Left hindlimb (tissue), 1 donor: ENCODE results near the gene COL4A1.

Experiments
- DNase-seq: peaks from one replicate; pipeline ENCODE4 v3.0.0-alpha.2; 2018

Gene COL4A1

GRCh38 chr13:110289174-110289573 is 17.8 kb downstream of the COL4A1 start:
- no peak for DNase-seq

- DNase-seq = no peak
Observed at GRCh38 chr13:110286833-110287819, 19.8 kb downstream of the COL4A1 start.

- DNase-seq = no peak
Observed at GRCh38 chr13:110285991-110286832, 20.7 kb downstream of the COL4A1 start.

DNA sequence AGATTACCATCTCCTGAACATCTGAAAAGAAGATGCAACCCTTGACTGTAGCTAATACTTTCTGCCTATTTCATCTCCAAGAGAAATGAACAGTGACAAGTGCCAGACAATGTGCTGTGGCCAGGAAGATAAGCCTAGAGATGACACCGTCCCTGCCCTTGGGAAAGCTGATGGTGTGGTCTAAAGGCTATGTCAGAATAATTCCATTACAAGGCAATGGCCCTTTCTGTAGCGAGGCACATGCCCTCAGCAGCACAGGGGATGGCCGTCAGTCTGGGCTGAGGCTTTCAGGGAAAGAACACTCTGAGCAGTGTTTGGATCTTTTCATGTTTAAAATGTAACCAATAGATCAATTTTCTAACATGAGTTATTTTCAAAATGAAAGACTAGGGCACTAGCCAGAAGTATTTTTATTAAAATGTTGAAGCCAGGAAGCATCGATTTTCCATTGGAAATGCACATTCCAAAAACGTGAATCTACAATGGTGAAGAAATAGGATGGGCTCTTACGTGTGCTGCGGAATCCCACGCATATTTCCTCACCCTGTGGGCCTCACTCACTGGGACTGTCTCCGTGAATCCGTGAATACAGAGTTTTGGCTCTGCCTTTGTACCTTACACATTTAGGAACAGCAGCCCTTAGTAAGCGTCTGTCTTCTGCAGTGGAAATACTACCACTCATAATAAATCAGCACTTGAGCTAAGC is 22.0 kb downstream of the COL4A1 start:
- DNase-seq = no peak

GRCh38 chr13:110283736-110284517 is 23.0 kb downstream of the COL4A1 start:
- DNase-seq = peak; percentile 59

GRCh38 chr13:110282316-110282841 is 24.6 kb downstream of the COL4A1 start:
- no peak for DNase-seq

DNA sequence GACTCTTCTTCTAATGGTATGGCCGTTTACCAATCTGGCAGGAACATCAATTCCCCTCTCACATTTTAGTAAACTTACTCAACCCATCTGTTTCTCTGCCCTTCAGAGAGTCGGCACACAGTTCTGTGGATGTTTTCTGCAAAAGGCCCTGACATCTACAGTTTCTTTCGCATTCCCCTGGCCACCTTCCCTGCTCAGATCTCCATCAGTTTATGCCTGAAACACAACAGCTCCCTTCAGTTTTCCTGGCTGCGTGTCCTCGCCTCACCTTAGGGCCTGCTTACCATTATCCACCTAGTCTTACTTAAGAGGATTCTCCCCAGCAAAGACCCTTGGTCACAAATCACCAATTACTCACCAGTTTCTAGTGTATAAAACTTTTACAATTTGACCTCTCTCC is 25.2 kb downstream of the COL4A1 start:
- no peak for DNase-seq

DNA sequence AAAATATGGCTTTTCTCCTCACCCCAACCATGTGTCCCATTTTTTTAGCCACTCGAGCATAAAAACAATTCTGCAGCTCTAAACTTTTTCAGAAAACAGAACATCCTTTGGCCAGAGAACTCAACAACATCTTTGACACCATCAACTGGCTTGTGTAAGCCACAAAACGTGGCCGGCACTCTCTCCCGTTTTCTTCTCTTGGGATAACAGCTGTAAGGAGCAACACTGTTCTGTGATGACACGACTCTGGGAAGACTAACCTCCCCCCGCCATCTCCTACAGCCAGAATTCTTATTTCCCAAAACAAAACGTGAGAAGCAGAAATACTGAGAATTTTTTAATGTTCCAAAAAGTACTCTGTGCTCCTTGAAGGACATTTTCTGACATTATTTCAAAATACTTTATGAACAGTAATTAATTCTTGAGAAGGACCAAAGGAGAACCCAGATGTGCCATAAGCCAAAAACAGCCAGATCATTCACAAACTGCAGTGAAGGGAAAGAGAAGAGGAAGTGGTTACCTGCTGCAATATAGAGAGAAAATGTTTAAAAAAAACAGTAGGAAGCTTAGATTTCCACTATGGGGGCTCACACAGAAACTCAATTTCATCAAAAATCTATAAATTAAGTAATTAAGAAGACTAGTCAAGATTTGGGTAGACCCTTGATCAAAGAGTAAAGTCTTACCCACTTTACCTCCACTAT is 25.8 kb downstream of the COL4A1 start:
- DNase-seq = no peak

DNA sequence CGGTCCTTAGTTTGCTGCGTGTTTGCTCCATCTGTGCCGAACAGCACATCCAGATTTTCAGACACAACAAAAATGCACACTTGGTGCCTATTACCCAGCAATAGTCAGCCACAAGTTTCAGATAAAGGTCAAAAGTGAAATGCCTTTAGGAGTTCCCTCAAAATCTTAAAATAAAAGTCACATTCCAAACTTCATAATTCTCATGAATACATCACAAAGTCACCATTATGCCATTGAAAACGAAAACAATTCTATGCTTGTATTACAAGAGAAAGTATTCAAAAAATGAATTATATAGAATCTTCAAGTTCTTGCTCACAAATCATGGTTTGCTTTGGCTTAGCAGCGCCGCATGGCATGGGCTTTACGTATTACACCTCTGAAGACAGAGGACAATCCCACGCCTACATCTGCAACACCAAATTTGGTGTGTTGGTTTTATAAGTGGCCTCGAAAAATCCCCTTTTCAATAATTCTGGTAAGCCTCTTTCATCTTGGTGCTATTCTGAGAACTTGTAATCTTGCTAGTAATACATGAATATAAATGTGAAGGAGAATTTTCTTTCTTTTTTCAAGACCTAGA is 26.6 kb downstream of the COL4A1 start:
- DNase-seq = no peak

DNA sequence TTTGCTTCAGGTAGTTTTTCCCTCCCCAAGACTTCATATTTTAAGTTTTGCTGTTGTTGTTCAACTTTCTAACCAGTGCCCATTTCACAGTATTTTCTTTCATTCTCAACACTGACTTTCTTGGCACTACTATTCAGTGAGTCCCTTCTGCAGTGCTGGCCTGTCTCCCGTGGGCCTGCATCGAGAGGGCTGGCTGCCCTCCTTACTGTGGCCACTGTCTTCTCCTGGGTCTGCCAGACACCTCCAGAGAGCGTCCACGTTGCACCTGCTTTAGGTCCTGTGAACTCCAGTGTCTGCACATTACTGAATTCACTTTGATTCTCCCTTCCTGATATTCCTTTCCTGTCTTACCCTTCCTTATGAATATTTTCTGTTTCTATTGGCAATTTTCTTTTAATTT is 27.3 kb downstream of the COL4A1 start:
- no peak for DNase-seq

DNA sequence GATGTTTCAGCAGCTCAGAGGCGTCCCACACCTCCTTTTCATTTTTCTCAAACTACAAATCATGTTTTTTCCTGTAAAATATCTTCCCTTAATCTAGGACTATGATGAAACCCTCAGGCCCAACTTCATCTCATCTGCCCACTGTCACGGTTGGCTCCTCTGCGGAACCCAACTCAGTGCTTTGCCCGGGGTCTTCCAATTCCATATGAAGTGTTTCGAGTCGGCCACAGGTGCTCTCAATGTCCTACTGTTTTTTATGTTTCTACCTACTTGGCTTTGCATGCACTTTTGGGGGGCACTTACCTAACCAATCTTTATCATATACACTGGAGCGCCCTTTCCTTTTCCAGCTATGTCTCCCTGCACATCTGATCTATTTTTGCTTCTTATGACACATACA is 28.1 kb downstream of the COL4A1 start:
- DNase-seq = no peak

GRCh38 chr13:110277357-110277975 is 29.5 kb downstream of the COL4A1 start:
- DNase-seq = no peak

DNA sequence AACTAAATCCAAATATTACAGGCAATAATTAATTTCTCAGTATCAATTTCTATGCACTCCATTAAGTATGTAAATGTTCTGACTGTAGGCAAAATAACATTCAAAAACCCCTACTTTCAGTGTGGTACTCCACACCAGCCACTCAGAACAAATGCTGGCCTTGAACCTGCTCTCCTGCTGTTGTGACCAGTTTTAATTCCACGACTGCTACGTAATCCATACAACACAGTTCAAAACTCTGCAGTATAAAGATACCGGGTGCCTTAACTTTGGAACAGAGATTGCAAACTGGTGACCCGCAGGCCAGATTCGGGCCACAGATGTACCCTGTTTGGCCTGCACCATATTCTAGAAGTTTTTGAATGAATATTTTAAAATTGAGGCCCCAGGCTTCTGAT is 30.4 kb downstream of the COL4A1 start:
- no peak for DNase-seq

DNA sequence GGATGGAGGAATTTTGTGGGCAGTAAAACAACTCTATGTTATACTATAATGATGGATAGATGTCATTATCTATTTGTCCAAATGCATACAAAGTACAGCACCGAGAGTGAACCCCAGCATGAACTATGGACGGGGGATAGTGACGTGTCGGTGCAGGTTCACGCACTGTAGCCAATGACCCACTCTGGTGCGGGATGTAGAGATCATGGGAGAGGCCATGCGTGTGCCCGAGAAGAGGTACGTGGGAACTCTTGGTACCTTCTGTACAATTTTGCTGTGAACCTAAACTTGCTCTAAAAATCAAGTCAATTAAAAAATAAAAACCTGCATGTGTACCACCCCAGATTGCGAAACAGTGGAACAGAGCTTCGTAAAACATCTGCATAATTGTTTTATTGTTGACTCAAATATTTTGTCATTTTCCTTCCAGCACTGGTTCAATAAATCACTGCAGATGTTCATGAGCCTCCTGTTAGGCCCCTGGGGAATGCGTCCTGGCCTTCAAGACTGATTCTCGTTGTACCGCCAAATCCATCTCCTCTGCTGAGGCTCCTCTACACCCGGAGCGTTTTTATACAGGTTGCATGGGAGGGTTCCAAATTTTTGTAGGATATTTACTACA is 30.9 kb downstream of the COL4A1 start:
- DNase-seq = no peak

DNA sequence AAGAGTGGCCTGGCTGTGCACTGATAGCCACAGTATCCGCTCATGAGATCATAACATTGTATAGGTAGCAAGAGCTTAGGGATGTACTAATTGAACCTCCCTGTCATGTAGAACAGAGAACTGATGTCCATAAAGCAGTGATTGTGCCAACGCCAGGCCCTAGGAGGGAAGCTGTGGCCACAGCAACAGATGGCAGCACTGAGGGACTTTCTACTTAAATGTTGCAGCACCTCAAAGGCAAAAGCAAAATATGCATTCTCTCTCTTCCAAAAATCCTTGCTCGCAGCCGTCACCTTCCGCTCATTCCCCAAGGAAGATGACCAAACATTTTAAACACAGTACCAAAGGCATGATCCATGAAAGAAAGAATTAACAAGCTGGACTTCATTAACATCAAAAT is 32.3 kb downstream of the COL4A1 start:
- no peak for DNase-seq

DNA sequence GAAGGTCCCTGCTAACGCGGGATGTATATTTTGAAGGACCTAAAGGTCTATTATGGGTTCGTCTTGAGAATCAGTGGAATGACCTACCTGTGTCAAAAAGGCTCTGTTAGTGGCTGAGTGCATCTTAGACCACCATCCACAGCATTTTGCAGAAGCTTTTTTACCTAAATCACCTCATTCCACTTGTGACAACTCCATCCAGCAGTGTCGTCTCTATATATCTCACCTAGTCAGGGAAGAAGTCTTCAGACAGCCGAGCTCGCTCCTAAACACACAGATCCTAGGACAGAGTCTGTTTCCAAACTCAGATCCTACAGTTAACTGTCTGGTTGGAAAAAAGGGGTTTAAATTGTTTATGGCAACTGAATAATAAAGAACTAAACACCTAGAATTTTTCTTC is 33.7 kb downstream of the COL4A1 start:
- no peak for DNase-seq

- no peak for DNase-seq
Observed at GRCh38 chr13:110272651-110273050, 34.3 kb downstream of the COL4A1 start.

DNA sequence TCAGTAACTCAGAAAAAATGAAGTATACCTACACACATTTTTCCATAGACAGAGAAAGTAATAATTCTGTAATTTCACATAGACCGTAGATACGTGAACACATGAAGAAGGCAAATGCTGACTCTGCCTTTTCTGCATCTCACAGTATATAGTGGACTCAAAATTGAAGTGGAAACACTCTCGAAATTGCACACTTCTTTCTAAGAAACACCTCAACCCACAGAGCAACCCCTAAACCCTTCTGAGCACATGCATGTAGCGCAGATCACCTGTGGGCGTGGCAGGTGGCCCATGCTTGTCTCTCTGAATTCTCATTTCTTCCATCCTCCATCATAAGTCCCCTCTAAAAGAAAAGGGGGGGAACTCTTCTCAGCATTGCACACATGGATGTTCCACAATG is 34.7 kb downstream of the COL4A1 start:
- DNase-seq = no peak

DNA sequence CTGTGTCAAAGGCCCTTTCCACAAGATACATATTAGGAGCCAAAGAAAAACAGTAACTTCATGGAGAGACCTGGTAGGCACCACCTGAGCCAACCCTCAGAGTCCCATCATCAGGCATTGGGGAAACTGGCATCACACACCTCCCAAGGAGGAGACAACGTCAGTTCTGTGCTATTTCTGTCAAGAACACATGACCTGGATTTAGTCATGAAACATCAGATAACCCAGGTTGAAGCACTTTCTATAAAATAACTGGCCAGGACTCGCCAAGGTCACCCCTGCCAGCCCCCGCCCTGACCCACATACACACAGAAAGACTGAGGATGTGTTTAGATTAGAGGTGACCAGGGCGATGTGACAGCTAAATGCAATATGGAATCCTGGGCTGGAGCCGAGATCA is 35.6 kb downstream of the COL4A1 start:
- no peak for DNase-seq

GRCh38 chr13:110270507-110270906 is 36.5 kb downstream of the COL4A1 start:
- no peak for DNase-seq
